Measurements from ENCODE around the gene TRIO. TPM values are rescaled to one million over a fixed set of nuclear protein-coding genes. Genes with fewer than 3 reads are reported as not detected.
A peak's percentile ranks its signal among the peaks of the same experiment; 100 is the strongest.

Gene TRIO
- total RNA-seq, 1 experiment from 2014 or later = 99.8 TPM

- no peak overlapping the region for H3K4me3 ChIP-seq (ENCODE audit: low read depth, low read length, poor library complexity, severe bottlenecking)
- intact Hi-C loops (cut with micrococcal nuclease; ENCODE audit: unreplicated experiment) = loop anchor here (5.0 kb wide), 1 partner anchor 110 kb away; no protein-coding TSS in a partner anchor
These were observed 14.3 kb downstream of the TRIO start for GRCh38 chr5:14157493-14157782.

GRCh38 chr5:14158890-14159666, 15.9 kb downstream of the TRIO start:
- H3K4me1 ChIP-seq (ENCODE audit: insufficient read depth, low read length, poor library complexity, severe bottlenecking) = peaks cover 62% of the 10 kb centered on the region
- H3K4me3 ChIP-seq (ENCODE audit: low read depth, low read length, poor library complexity, severe bottlenecking) = no peak overlapping the region
- no peak for TF ChIP-seq CTCF (conservative IDR thresholded peaks at IDR 0.05; ENCODE audit: low read depth, low read length)
- TF ChIP-seq EZH2 (IDR thresholded peaks at IDR 0.05; ENCODE audit: borderline replicate concordance, low read depth, low read length, poor library complexity, severe bottlenecking) = no peak
- no peaks in the 10 kb centered on the region for H3K27me3 ChIP-seq (replicated peaks; ENCODE audit: insufficient read depth, low read depth, low read length, poor library complexity)
- H3K36me3 ChIP-seq (ENCODE audit: insufficient read depth, low read length, poor library complexity, severe bottlenecking) = no peaks in the 10 kb centered on the region
- intact Hi-C loops (cut with micrococcal nuclease; ENCODE audit: unreplicated experiment) = loop anchor here (5.0 kb wide), 1 partner anchor 108 kb away; no protein-coding TSS in a partner anchor
- CTCF ChIA-PET = no interaction called here
- no TSS peak for BruUV-seq (replicated peaks)
- H3K27ac ChIP-seq (ENCODE audit: low read depth, low read length, poor library complexity, severe bottlenecking) = no peak overlapping the region
- POLR2A ChIA-PET (ENCODE audit: low non-redundant PET) = no interaction called here
- DNase-seq (ENCODE audit: low spot score) = no peak
- peaks cover 4% of the 10 kb centered on the region for H3K9me3 ChIP-seq (ENCODE audit: low read depth, low read length, poor library complexity, severe bottlenecking)

More at GRCh38 chr5:14157493-14157782, 14.3 kb downstream of the TRIO start:
- ChIA-PET CTCF (interaction anchor here (1.2 kb wide), 1 partner anchor 113 kb away, joined by 3 read pairs; no protein-coding TSS in a partner anchor), POLR2A (ENCODE audit: low non-redundant PET) (interaction anchor here (0.6 kb wide), 1 partner anchor 30 kb away, joined by 4 read pairs; no protein-coding TSS in a partner anchor)
- Histone ChIP-seq H3K36me3 (ENCODE audit: insufficient read depth, low read length, poor library complexity, severe bottlenecking) (no peaks in the 10 kb centered on the region), H3K27ac (ENCODE audit: low read depth, low read length, poor library complexity, severe bottlenecking) (peak overlapping the region; percentile 2), H3K27me3 (replicated peaks; ENCODE audit: insufficient read depth, low read depth, low read length, poor library complexity) (no peaks in the 10 kb centered on the region), H3K9me3 (ENCODE audit: low read depth, low read length, poor library complexity, severe bottlenecking) (no peaks in the 10 kb centered on the region), H3K4me1 (ENCODE audit: insufficient read depth, low read length, poor library complexity, severe bottlenecking) (peaks cover 67% of the 10 kb centered on the region)
- TF ChIP-seq EZH2 (IDR thresholded peaks at IDR 0.05; ENCODE audit: borderline replicate concordance, low read depth, low read length, poor library complexity, severe bottlenecking) (no peak), CTCF (conservative IDR thresholded peaks at IDR 0.05; ENCODE audit: low read depth, low read length) (no peak)
- DNase-seq (ENCODE audit: low spot score) = no peak
- no TSS peak for BruUV-seq (replicated peaks)

- ChIA-PET CTCF (no interaction called here), POLR2A (ENCODE audit: low non-redundant PET) (no interaction called here)
- Histone ChIP-seq H3K27ac (ENCODE audit: low read depth, low read length, poor library complexity, severe bottlenecking) (no peak overlapping the region), H3K9me3 (ENCODE audit: low read depth, low read length, poor library complexity, severe bottlenecking) (peaks cover 7% of the 10 kb centered on the region), H3K36me3 (ENCODE audit: insufficient read depth, low read length, poor library complexity, severe bottlenecking) (no peaks in the 10 kb centered on the region), H3K27me3 (replicated peaks; ENCODE audit: insufficient read depth, low read depth, low read length, poor library complexity) (no peaks in the 10 kb centered on the region), H3K4me1 (ENCODE audit: insufficient read depth, low read length, poor library complexity, severe bottlenecking) (peaks cover 35% of the 10 kb centered on the region), H3K4me3 (ENCODE audit: low read depth, low read length, poor library complexity, severe bottlenecking) (no peak overlapping the region)
- no peak for TF ChIP-seq CTCF (conservative IDR thresholded peaks at IDR 0.05; ENCODE audit: low read depth, low read length)
- no peak for TF ChIP-seq EZH2 (IDR thresholded peaks at IDR 0.05; ENCODE audit: borderline replicate concordance, low read depth, low read length, poor library complexity, severe bottlenecking)
- intact Hi-C loops (cut with micrococcal nuclease; ENCODE audit: unreplicated experiment) = no loop called here
- BruUV-seq (replicated peaks) = no TSS peak
- DNase-seq (ENCODE audit: low spot score) = peak; percentile 66
These were observed 18.8 kb downstream of the TRIO start for GRCh38 chr5:14161825-14162556.

All from A673 (cell line).